ENCODE measurements around the gene HOXC11. TPM values are rescaled to one million over a fixed set of nuclear protein-coding genes. Genes with fewer than 3 reads are reported as not detected.

The HOXC11 gene
- total RNA-seq, 1 experiment from 2014 or later, result 2.2 TPM

DNA sequence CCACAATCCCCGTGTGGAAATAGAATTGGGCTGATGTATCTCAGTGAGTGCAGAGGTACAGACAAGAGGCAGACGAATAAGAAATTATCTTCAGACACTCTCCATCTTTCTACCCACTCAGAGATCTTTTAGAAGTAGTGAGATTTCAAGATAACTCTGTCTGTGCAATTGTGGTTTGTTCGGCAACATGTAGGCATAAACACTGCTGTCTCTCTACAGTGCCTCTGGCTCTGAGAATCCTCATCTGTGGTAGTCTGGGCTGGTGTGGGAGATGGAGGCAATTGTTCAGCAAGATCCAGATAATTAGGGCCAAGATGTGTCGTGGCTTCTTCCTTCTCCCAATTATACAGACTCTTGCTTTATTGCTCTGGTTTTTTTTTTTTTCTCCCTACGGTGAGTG, 31.2 kb upstream of the HOXC11 start:
- Histone ChIP-seq H3K36me3 (ENCODE audit: control insufficient read depth, insufficient read depth, low read length) (no peaks in the 10 kb centered on the region), H3K4me1 (no peaks in the 10 kb centered on the region), H3K4me3 (ENCODE audit: low read depth, low read length) (no peak overlapping the region), H3K9me3 (no peaks in the 10 kb centered on the region), H3K27me3 (replicated peaks; ENCODE audit: control insufficient read depth, insufficient read depth, low read length) (no peaks in the 10 kb centered on the region; the same call in 1 of the 2 replicates)
- DNase-seq, result no peak
- intact Hi-C loops (cut with micrococcal nuclease; ENCODE audit: unreplicated experiment), result no loop called here
- TF ChIP-seq, protein P1, sequence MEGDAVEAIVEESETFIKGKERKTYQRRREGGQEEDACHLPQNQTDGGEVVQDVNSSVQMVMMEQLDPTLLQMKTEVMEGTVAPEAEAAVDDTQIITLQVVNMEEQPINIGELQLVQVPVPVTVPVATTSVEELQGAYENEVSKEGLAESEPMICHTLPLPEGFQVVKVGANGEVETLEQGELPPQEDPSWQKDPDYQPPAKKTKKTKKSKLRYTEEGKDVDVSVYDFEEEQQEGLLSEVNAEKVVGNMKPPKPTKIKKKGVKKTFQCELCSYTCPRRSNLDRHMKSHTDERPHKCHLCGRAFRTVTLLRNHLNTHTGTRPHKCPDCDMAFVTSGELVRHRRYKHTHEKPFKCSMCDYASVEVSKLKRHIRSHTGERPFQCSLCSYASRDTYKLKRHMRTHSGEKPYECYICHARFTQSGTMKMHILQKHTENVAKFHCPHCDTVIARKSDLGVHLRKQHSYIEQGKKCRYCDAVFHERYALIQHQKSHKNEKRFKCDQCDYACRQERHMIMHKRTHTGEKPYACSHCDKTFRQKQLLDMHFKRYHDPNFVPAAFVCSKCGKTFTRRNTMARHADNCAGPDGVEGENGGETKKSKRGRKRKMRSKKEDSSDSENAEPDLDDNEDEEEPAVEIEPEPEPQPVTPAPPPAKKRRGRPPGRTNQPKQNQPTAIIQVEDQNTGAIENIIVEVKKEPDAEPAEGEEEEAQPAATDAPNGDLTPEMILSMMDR (IDR thresholded peaks at IDR 0.05; ENCODE audit: insufficient read depth in 1 of 2, low read depth in 1 of 2, low read length in 1 of 2, severe bottlenecking in 1 of 2, unreplicated experiment in 1 of 2), result no peak
- Mint-ChIP-seq H3K27ac (ENCODE audit: unreplicated experiment) (no peak overlapping the region), H3K36me3 (ENCODE audit: insufficient read depth, unreplicated experiment) (peaks cover 13% of the 10 kb centered on the region), H3K27me3 (ENCODE audit: insufficient read depth, unreplicated experiment) (no peaks in the 10 kb centered on the region), H3K4me3 (ENCODE audit: unreplicated experiment) (no peak overlapping the region), H3K9me3 (ENCODE audit: unreplicated experiment) (no peaks in the 10 kb centered on the region), H3K4me1 (ENCODE audit: low read depth, unreplicated experiment) (peaks cover 13% of the 10 kb centered on the region)
- ChIA-PET POLR2A (no interaction called here), CTCF (interaction anchor here (0.9 to 4.3 kb wide), 2 partner anchors 11 to 38 kb away, joined by 5 to 18 read pairs; no protein-coding TSS in a partner anchor)
- no TSS peak for BruUV-seq (replicated peaks)

DNA sequence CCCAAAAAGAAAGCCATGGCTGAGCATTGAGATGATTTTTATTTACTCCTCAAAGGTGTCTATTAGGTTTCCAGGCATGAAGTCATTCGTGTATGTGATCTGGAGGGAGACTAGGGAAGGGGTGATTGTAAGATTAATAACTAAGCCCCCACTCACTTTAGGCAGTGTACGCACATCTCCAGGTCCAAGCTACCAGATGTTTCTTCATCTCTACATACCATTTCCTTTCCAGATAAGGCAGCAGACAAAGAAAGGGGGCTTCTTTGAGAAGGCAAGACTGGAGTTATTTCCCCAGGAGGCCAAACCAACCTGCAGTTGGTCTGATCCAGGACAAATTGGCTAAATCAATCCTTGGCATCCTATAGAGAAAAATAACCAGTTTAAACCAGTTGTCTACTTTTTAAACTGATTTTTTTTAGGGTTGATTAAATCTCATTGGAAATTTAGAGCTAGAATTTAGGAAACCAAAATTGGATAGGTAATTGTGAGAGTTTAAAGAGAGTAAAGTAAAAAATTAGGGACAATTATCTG, 30.4 kb upstream of the HOXC11 start:
- POLR2A ChIA-PET, result no interaction called here
- Histone ChIP-seq H3K4me1 (no peaks in the 10 kb centered on the region), H3K27me3 (replicated peaks; ENCODE audit: control insufficient read depth, insufficient read depth, low read length) (no peaks in the 10 kb centered on the region), H3K9me3 (no peaks in the 10 kb centered on the region), H3K36me3 (ENCODE audit: control insufficient read depth, insufficient read depth, low read length) (no peaks in the 10 kb centered on the region), H3K4me3 (ENCODE audit: low read depth, low read length) (no peak overlapping the region)
- CTCF ChIA-PET, result interaction anchor here (0.5 to 0.9 kb wide), 2 partner anchors 37 to 92 kb away, joined by 3 to 5 read pairs; no protein-coding TSS in a partner anchor
- Mint-ChIP-seq H3K27ac (ENCODE audit: unreplicated experiment) (no peak overlapping the region), H3K36me3 (ENCODE audit: insufficient read depth, unreplicated experiment) (peaks cover 13% of the 10 kb centered on the region), H3K4me1 (ENCODE audit: low read depth, unreplicated experiment) (peaks cover 13% of the 10 kb centered on the region), H3K27me3 (ENCODE audit: insufficient read depth, unreplicated experiment) (no peaks in the 10 kb centered on the region), H3K4me3 (ENCODE audit: unreplicated experiment) (no peak overlapping the region), H3K9me3 (ENCODE audit: unreplicated experiment) (no peaks in the 10 kb centered on the region)
- no TSS peak for BruUV-seq (replicated peaks)
- TF ChIP-seq, protein P1 (IDR thresholded peaks at IDR 0.05; ENCODE audit: insufficient read depth in 1 of 2, low read depth in 1 of 2, low read length in 1 of 2, severe bottlenecking in 1 of 2, unreplicated experiment in 1 of 2), result no peak
- intact Hi-C loops (cut with micrococcal nuclease; ENCODE audit: unreplicated experiment), result no loop called here
- no peak for DNase-seq

DNA sequence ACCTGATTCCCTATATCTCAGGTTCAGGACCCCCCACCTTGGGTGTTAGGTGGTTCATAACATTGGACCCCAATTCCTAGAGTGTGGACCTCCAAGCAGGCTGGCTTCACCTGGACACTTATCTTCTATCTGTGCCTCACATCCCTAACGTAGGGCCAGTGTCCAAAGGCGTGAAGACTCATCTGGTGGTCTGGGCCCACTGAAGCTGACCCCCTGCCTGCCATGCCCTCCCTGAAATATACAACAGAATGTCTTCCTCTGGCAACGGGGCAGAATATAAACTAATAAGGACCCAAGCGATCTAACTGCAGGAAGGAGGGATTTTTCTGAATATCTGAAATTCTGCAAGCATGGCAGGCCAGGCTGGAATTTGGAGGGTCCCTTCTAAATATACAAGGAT, 28.7 kb upstream of the HOXC11 start:
- CTCF ChIA-PET, result interaction anchor here (0.8 kb wide), 1 partner anchor 175 kb away, joined by 3 read pairs; no protein-coding TSS in a partner anchor
- intact Hi-C loops (cut with micrococcal nuclease; ENCODE audit: unreplicated experiment), result no loop called here
- BruUV-seq (replicated peaks), result no TSS peak
- Histone ChIP-seq H3K4me3 (ENCODE audit: low read depth, low read length) (no peak overlapping the region), H3K36me3 (ENCODE audit: control insufficient read depth, insufficient read depth, low read length) (no peaks in the 10 kb centered on the region), H3K27me3 (replicated peaks; ENCODE audit: control insufficient read depth, insufficient read depth, low read length) (no peaks in the 10 kb centered on the region), H3K9me3 (no peaks in the 10 kb centered on the region), H3K4me1 (no peaks in the 10 kb centered on the region)
- DNase-seq, result no peak
- Mint-ChIP-seq H3K27ac (ENCODE audit: unreplicated experiment) (no peak overlapping the region), H3K9me3 (ENCODE audit: unreplicated experiment) (no peaks in the 10 kb centered on the region), H3K4me3 (ENCODE audit: unreplicated experiment) (no peak overlapping the region), H3K36me3 (ENCODE audit: insufficient read depth, unreplicated experiment) (peaks cover 5% of the 10 kb centered on the region), H3K27me3 (ENCODE audit: insufficient read depth, unreplicated experiment) (no peaks in the 10 kb centered on the region), H3K4me1 (ENCODE audit: low read depth, unreplicated experiment) (peaks cover 12% of the 10 kb centered on the region)
- TF ChIP-seq, protein P1 (IDR thresholded peaks at IDR 0.05; ENCODE audit: insufficient read depth in 1 of 2, low read depth in 1 of 2, low read length in 1 of 2, severe bottlenecking in 1 of 2, unreplicated experiment in 1 of 2), result no peak
- POLR2A ChIA-PET, result no interaction called here
